Upper lobe of left lung (tissue), 6 donors: Measurements from ENCODE around the gene SMOC2. TPM values are rescaled to one million over a fixed set of nuclear protein-coding genes. Genes with fewer than 3 reads are reported as not detected.
A peak's percentile ranks its signal among the peaks of the same experiment; 100 is the strongest.

ENCODE experiments used
- ATAC-seq, 2 donors: fragments of 200-7000 bp; cut with Tn5 transposase; one replicate each; pipeline ENCODE4 v1.9.1; 2022; ENCODE audit warnings: mild to moderate bottlenecking in 2 of 2, moderate library complexity in 2 of 2; ENCODE audit not compliant: low FRiP score in 2 of 2
- DNase-seq, 2 donors: peaks; one replicate each; pipeline ENCODE4 v3.0.0-alpha.2; 2019 to 2020
- H3K27ac ChIP-seq, 4 donors: fragments of 200-600 bp; sonication (generic); one replicate each; pipeline ENCODE4 v1.5.1; 2016 to 2019
- H3K27me3 ChIP-seq, 4 donors: fragments of 200-600 bp; sonication (generic); one replicate each; pipeline ENCODE4 v1.5.1; 2017 to 2019
- H3K36me3 ChIP-seq, 4 donors: fragments of 200-600 bp; sonication (generic); one replicate each; pipeline ENCODE4 v1.5.1; 2016 to 2019
- H3K4me1 ChIP-seq, 4 donors: fragments of 200-600 bp; sonication (generic); one replicate each; pipeline ENCODE4 v1.5.1; 2018 to 2019
- H3K4me3 ChIP-seq, 4 donors: fragments of 200-600 bp; sonication (generic); one replicate each; pipeline ENCODE4 v1.5.1; 2017 to 2019; ENCODE audit warnings: mild to moderate bottlenecking in 2 of 4, moderate library complexity in 1 of 4
- H3K9me3 ChIP-seq, 4 donors: fragments of 200-600 bp; sonication (generic); one replicate each; pipeline ENCODE4 v1.5.1; 2018 to 2019
- EP300 ChIP-seq, 4 donors: sonication (generic); formaldehyde crosslinking; IDR thresholded peaks; one replicate each; pipeline ENCODE4 v1.5.1; 2017; ENCODE audit warnings: antibody characterized with exemption in 4 of 4, control low read depth in 2 of 4
- POLR2A ChIP-seq, 4 donors: fragments of 450-650 bp; IDR thresholded peaks; one replicate each; pipeline ENCODE4 v1.5.1; 2016 to 2017; ENCODE audit warnings: antibody characterized with exemption in 4 of 4, mild to moderate bottlenecking in 2 of 4
- POLR2AphosphoS5 ChIP-seq, 2 donors: sonication (generic); formaldehyde crosslinking; IDR thresholded peaks; one replicate each; pipeline ENCODE4 v1.5.1; 2017; ENCODE audit warnings: antibody characterized with exemption in 2 of 2
- WGBS, 2 donors: methylation state at CpG; one replicate each; pipeline ENCODE4 v1.1.5; 2017 to 2018; 5-methylcytosine and 5-hydroxymethylcytosine counted together
- total RNA-seq, 6 donors: library from RNA; depleted of rRNA in 4 of 6; stranded (reverse); fragments of >200 nt in 4 of 6; gene quantifications; one replicate each; pipeline versions ENCODE4 v1.1.0 to v1.2.1, GENCODE V29; 2016 to 2021
- TF ChIP-seq, protein P1 (sequence below), 6 experiments: fragments of 450-650 bp in 4 of 6; fragments of 200-600 bp in 2 of 6; sonication (generic) in 2 of 6; IDR thresholded peaks; one replicate each; pipeline ENCODE4 v1.5.1; 2016 to 2019; ENCODE audit warnings: antibody characterized with exemption in 6 of 6
- donor health status: DM: no; HTN: no; CAD: no; lungs with moderate emphysema.
- donor health status: DM: no; HTN: yes; CAD: no; lungs with severe emphysema.

SMOC2 gene
- total RNA-seq, 6 donors from 2014 or later, result 1.0 to 18.9 (median 5.0) TPM

- DNase-seq, result peak in 1 of 2 donors; percentile 19
- Histone ChIP-seq H3K36me3 (no peaks in the 10 kb centered on the region), H3K4me1 (no peaks in the 10 kb centered on the region), H3K27ac (peak overlapping the region in 1 of 4 donors; percentile 23), H3K4me3 (no peak overlapping the region), H3K9me3 (no peaks in the 10 kb centered on the region), H3K27me3 (no peaks in the 10 kb centered on the region)
- peak in 1 of 2 donors; percentile 34 for ATAC-seq
- no peak for TF ChIP-seq EP300 (IDR thresholded peaks at IDR 0.05)
- TF ChIP-seq POLR2A (IDR thresholded peaks at IDR 0.05), result no peak
- TF ChIP-seq POLR2AphosphoS5 (IDR thresholded peaks at IDR 0.05), result no peak
- TF ChIP-seq, protein P1, sequence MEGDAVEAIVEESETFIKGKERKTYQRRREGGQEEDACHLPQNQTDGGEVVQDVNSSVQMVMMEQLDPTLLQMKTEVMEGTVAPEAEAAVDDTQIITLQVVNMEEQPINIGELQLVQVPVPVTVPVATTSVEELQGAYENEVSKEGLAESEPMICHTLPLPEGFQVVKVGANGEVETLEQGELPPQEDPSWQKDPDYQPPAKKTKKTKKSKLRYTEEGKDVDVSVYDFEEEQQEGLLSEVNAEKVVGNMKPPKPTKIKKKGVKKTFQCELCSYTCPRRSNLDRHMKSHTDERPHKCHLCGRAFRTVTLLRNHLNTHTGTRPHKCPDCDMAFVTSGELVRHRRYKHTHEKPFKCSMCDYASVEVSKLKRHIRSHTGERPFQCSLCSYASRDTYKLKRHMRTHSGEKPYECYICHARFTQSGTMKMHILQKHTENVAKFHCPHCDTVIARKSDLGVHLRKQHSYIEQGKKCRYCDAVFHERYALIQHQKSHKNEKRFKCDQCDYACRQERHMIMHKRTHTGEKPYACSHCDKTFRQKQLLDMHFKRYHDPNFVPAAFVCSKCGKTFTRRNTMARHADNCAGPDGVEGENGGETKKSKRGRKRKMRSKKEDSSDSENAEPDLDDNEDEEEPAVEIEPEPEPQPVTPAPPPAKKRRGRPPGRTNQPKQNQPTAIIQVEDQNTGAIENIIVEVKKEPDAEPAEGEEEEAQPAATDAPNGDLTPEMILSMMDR (IDR thresholded peaks at IDR 0.05), result no peak
- 67 to 74% methylated on average over 4 to 6 of the region's 6 CpGs for WGBS, 2 donors
Measured at GRCh38 chr6:168545428-168545827, 104.4 kb downstream of the SMOC2 start.

GRCh38 chr6:168546151-168546550 lies 105.2 kb downstream of the SMOC2 start:
- TF ChIP-seq EP300 (IDR thresholded peaks at IDR 0.05), result no peak
- no peak for TF ChIP-seq POLR2AphosphoS5 (IDR thresholded peaks at IDR 0.05)
- TF ChIP-seq, protein P1 (IDR thresholded peaks at IDR 0.05), result no peak
- TF ChIP-seq POLR2A (IDR thresholded peaks at IDR 0.05), result no peak
- no peaks in the 10 kb centered on the region for H3K4me1 ChIP-seq
- H3K27ac ChIP-seq, result no peak overlapping the region
- no peaks in the 10 kb centered on the region for H3K36me3 ChIP-seq
- H3K4me3 ChIP-seq, result no peak overlapping the region
- ATAC-seq, result peak in 1 of 2 donors; percentile 92
- H3K9me3 ChIP-seq, result no peaks in the 10 kb centered on the region
- no peak for DNase-seq
- H3K27me3 ChIP-seq, result no peaks in the 10 kb centered on the region
- WGBS, 2 donors, result 76 to 91% methylated on average over 5 of the region's 5 CpGs

- ATAC-seq (no peak), DNase-seq (no peak)
- Histone ChIP-seq H3K27ac (no peak overlapping the region), H3K4me1 (no peaks in the 10 kb centered on the region), H3K27me3 (no peaks in the 10 kb centered on the region), H3K36me3 (no peaks in the 10 kb centered on the region), H3K9me3 (no peaks in the 10 kb centered on the region), H3K4me3 (no peak overlapping the region)
- TF ChIP-seq, protein P1 (IDR thresholded peaks at IDR 0.05), result no peak
- TF ChIP-seq POLR2A (IDR thresholded peaks at IDR 0.05) (no peak), POLR2AphosphoS5 (IDR thresholded peaks at IDR 0.05) (no peak), EP300 (IDR thresholded peaks at IDR 0.05) (no peak)
- 89 to 93% methylated on average over 10 of the region's 10 CpGs for WGBS, 2 donors
Measured at GRCh38 chr6:168546730-168547129, 105.7 kb downstream of the SMOC2 start.

DNA sequence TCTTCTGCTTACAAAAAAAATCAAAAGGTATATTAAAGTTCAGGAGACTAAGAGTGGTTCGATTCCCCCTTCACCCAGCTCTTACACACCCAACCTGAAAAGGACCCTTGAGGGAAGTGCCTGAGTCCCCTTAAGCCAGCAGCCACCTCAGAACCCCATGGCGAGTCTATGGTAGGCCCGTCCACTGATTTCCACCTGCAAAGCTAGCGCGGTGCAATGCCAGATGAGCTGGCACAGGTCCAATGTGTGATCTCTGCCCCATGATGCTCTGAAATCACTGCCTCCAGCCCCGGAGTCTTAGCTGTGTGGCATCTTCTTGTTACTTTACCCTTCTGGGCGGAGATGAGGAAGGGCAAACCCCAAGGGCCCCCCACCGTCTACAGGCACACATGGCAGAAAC lies 109.3 kb downstream of the SMOC2 start:
- TF ChIP-seq EP300 (IDR thresholded peaks at IDR 0.05) (no peak), POLR2A (IDR thresholded peaks at IDR 0.05) (no peak), POLR2AphosphoS5 (IDR thresholded peaks at IDR 0.05) (no peak)
- TF ChIP-seq, protein P1 (IDR thresholded peaks at IDR 0.05), result no peak
- no peaks in the 10 kb centered on the region for H3K4me1 ChIP-seq
- peaks cover 0 to 2% (median 0%) of the 10 kb centered on the region in 4 donors for H3K9me3 ChIP-seq
- no peaks in the 10 kb centered on the region for H3K36me3 ChIP-seq
- no peak for ATAC-seq
- no peak overlapping the region for H3K4me3 ChIP-seq
- no peaks in the 10 kb centered on the region for H3K27me3 ChIP-seq
- H3K27ac ChIP-seq, result no peak overlapping the region
- DNase-seq, result no peak
- WGBS, 2 donors, result 80 to 81% methylated on average over 8 of the region's 8 CpGs

DNA sequence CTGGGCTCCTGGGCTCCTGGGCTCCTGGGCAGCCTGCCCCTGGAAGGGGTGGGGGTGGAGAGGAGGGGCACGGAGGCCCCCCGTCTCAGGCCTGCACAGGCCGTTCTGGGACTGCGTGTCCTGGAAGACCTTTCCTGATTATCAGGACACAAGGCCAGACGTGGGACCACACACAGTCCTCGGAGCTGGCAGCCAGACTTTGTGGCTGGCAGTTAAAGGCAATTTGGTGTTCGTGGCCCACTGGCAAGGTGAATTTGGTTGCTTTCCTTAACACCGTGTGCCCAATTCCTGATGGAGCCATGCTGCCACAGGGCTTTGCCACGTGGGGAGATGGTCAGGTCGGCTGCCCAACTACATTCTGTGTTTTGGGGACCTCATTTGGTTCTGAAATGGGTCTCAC lies 113.5 kb downstream of the SMOC2 start:
- no peaks in the 10 kb centered on the region for H3K36me3 ChIP-seq
- WGBS, 2 donors, result 89 to 94% methylated on average over 3 to 10 of the region's 10 CpGs
- H3K4me1 ChIP-seq, result no peaks in the 10 kb centered on the region
- H3K27me3 ChIP-seq, result no peaks in the 10 kb centered on the region
- peak in 1 of 2 donors; percentile 36 for ATAC-seq
- no peak overlapping the region for H3K27ac ChIP-seq
- TF ChIP-seq POLR2A (IDR thresholded peaks at IDR 0.05) (no peak), POLR2AphosphoS5 (IDR thresholded peaks at IDR 0.05) (no peak), EP300 (IDR thresholded peaks at IDR 0.05) (no peak)
- TF ChIP-seq, protein P1 (IDR thresholded peaks at IDR 0.05), result no peak
- H3K9me3 ChIP-seq, result peaks cover 0 to 6% (median 0%) of the 10 kb centered on the region in 4 donors
- DNase-seq, result no peak
- H3K4me3 ChIP-seq, result no peak overlapping the region
